HFFc6 (cell line): Measurements from ENCODE around the gene GCSH. TPM values are rescaled to one million over a fixed set of nuclear protein-coding genes. Genes with fewer than 3 reads are reported as not detected.

Source experiments
- DNase-seq: peaks from one replicate; pipeline ENCODE4 v3.0.0-alpha.2; 2018
- H3K27ac Mint-ChIP-seq: 2 replicates; pipeline ENCODE4 v1.8.0; 2020; ENCODE audit warnings: mild to moderate bottlenecking, mixed read lengths
- H3K27me3 Mint-ChIP-seq: 2 replicates; pipeline ENCODE4 v1.8.0; 2021; ENCODE audit warnings: mild to moderate bottlenecking, moderate library complexity, mixed read lengths; ENCODE audit not compliant: insufficient read depth
- H3K36me3 Mint-ChIP-seq: 2 replicates; pipeline ENCODE4 v1.8.0; 2021; ENCODE audit warnings: low read depth, mixed read lengths
- H3K4me1 Mint-ChIP-seq: 2 replicates; pipeline ENCODE4 v1.8.0; 2020; ENCODE audit warnings: low read depth, mixed read lengths
- H3K4me3 Mint-ChIP-seq: 2 replicates; pipeline ENCODE4 v1.8.0; 2020; ENCODE audit warnings: mild to moderate bottlenecking, moderate library complexity, mixed read lengths
- H3K9me3 Mint-ChIP-seq: 2 replicates; pipeline ENCODE4 v1.8.0; 2020; ENCODE audit warnings: mild to moderate bottlenecking, mixed read lengths
- total RNA-seq, 6 experiments: library from RNA; stranded (reverse); fragmentation: NEBNext Ultra II Directional; extraction: Animal tissue kit (Norgen Biotek cat#: 25700); gene quantifications; 2 replicates in 1 of 6; 3 replicates in 5 of 6; pipeline ENCODE4 v1.2.3, GENCODE V29; 2021
- TF ChIP-seq, protein P1 (sequence below): fragments of 200-600 bp; sonication (generic); IDR thresholded peaks from 2 replicates; pipeline ENCODE4 v1.5.0; 2021; ENCODE audit warnings: antibody characterized with exemption, mild to moderate bottlenecking

Gene GCSH
- total RNA-seq, 6 experiments from 2014 or later = 23.6 to 36.1 (median 31.3) TPM

DNA sequence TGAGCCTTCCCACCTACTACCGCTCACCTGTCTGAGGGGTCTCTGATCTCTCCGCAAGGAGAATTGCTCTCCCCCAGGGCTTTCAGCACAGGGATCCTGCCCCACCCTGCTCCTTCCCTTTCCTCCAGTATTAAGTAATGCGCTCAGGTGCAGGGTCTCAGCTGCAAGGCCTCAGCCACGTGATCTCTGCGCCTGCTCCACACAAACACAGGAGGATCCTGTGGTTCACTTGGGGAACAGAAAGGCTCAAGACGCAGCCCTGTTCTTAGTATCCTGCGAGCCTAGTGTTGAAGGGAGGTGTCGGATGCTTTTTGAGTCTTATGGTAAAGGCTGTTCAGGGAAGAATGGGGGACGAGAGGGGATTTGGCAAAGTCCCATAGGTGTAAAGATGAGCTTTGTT lies 41.6 kb upstream of the GCSH start:
- Mint-ChIP-seq H3K9me3 (no peaks in the 10 kb centered on the region), H3K4me1 (peaks cover 15% of the 10 kb centered on the region), H3K27ac (no peak overlapping the region), H3K36me3 (no peaks in the 10 kb centered on the region), H3K4me3 (no peak overlapping the region), H3K27me3 (peaks cover 7% of the 10 kb centered on the region; the same call in 1 of the 2 replicates)
- DNase-seq = no peak
- TF ChIP-seq, protein P1, sequence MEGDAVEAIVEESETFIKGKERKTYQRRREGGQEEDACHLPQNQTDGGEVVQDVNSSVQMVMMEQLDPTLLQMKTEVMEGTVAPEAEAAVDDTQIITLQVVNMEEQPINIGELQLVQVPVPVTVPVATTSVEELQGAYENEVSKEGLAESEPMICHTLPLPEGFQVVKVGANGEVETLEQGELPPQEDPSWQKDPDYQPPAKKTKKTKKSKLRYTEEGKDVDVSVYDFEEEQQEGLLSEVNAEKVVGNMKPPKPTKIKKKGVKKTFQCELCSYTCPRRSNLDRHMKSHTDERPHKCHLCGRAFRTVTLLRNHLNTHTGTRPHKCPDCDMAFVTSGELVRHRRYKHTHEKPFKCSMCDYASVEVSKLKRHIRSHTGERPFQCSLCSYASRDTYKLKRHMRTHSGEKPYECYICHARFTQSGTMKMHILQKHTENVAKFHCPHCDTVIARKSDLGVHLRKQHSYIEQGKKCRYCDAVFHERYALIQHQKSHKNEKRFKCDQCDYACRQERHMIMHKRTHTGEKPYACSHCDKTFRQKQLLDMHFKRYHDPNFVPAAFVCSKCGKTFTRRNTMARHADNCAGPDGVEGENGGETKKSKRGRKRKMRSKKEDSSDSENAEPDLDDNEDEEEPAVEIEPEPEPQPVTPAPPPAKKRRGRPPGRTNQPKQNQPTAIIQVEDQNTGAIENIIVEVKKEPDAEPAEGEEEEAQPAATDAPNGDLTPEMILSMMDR = no peak

DNA sequence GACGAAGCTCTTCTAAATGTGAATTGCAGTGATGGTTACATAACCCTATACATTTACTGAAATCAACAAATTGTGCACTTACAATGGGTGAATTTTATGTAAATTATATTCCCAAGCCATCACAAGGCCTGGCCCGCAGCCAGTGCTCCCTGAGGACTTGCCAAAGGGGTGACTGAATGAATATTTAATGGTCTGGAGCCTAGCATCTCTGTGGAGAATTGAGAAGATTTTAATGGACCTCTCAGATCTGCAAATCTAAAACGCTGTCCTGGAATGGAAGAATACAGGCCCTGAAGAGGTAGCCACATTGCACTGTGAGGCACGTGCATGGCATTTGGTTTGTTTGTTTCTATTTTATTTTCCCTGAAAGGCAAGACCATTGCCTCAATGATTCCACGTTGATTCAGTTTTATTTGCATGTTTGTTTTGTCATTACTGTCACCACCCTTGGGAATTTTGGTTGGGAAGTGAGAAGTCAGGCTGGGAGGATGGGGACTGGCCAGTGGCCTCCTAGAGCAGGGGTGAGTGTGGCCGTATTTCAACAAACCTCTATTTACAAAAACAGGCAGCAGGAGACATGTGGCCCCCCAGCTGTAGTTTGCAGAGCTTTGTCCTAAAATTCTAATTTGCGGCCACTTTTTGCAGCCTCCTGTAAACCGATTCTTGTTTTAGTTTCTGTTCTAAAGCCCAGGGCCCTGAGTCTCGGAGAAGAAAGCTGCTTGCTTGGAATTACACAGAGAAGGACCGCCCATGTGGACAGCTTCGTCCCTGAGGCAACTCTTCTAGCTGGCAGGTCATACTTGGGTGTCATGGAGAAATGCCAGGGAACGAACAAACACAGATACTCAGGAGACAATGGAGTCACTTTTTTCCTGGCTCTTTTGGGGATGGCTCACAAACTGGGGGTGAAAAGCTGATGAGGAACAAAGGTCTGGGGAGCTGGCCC lies 40.5 kb upstream of the GCSH start:
- peak; percentile 56 for DNase-seq
- TF ChIP-seq, protein P1 = no peak
- no peaks in the 10 kb centered on the region for H3K9me3 Mint-ChIP-seq
- peak overlapping the region; percentile 46 for H3K27ac Mint-ChIP-seq
- peaks cover 15% of the 10 kb centered on the region for H3K4me1 Mint-ChIP-seq
- no peaks in the 10 kb centered on the region for H3K36me3 Mint-ChIP-seq
- H3K4me3 Mint-ChIP-seq = peak overlapping the region; percentile 70
- H3K27me3 Mint-ChIP-seq = peaks cover 6% of the 10 kb centered on the region; the same call in 1 of the 2 replicates

DNA sequence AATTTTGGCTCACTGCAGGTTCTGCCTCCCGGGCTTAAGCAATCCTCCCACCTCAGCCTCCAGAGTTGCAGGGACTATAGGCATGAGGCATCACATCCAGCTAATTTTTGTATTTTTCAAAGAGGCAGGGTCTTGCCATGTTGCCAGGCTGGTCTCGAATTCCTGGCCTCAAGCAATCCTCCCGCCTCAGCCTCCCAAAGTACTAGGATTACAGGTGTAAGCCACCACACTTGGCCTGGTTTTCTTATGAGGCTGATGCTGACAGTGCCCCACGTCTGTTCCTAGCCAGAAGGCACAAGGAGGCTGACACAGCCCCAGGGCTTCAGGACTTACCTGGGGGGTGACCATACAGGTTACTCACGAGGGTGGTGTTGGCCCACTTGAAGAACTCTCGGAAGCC lies 33.9 kb upstream of the GCSH start:
- TF ChIP-seq, protein P1 = no peak
- H3K27me3 Mint-ChIP-seq = peaks cover 6% of the 10 kb centered on the region
- no peak overlapping the region for H3K4me3 Mint-ChIP-seq
- DNase-seq = no peak
- H3K36me3 Mint-ChIP-seq = no peaks in the 10 kb centered on the region
- no peak overlapping the region for H3K27ac Mint-ChIP-seq
- no peaks in the 10 kb centered on the region for H3K9me3 Mint-ChIP-seq
- H3K4me1 Mint-ChIP-seq = peaks cover 29% of the 10 kb centered on the region

DNA sequence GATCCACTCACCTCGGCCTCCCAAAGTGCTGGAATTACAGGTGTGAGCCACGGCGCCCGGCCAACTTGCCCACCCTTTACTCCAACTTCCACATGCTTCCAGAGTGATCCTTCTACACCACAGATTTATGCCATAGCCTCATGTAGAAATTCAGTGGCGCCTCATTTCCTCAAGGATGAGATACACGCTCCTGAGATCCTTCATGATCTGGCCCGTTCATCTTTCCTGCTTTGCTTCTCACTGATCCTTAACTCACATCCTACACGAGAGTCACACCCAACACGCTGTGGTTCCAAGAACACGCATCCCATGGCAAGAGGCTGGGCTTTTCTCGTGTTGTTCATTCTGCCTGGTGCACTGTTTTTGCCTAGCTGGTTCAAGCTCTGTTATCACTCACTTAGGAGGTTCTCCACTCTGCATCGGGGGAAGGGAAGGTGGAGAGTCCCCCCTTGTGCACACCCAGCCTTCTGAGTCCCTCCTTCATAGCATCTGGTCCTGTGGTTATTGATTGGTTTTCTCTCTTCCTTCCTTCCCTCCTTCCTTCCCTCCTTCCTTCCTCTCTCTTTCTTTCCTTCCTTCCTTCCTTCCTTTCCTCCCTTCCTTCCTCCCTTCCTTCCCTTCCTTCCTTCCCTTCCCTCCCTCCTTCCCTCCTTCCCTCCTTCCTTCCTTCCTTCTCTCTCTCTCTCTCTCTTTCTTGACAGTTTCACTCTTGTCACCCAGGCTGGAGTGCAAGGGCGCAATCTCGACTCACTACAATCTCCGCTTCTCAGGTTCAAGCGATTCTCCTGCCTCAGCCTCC lies 32.7 kb upstream of the GCSH start:
- Mint-ChIP-seq H3K27me3 (peaks cover 6% of the 10 kb centered on the region), H3K36me3 (no peaks in the 10 kb centered on the region), H3K4me1 (peaks cover 29% of the 10 kb centered on the region), H3K27ac (no peak overlapping the region), H3K4me3 (no peak overlapping the region), H3K9me3 (no peaks in the 10 kb centered on the region)
- DNase-seq = no peak
- TF ChIP-seq, protein P1 = no peak

DNA sequence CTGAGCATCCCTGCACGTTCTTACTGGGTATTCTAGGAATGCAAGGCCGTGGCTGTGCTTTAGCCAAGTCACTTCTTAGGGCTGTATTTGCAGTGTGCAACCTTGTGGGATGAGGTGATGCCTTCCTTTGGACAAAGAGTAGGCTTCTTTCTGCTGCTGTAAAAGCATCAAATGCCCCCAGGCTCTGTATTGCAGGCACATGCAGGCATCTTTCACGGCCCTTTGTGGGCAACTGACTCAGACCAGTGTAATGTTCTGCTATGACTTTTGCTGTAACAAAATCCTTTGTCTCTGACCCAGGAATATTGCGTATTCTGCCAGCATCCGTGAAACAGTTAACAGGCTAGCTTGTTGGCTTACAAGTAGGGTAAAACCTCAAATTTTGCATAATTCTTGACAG lies 30.9 kb upstream of the GCSH start:
- H3K4me1 Mint-ChIP-seq = peaks cover 29% of the 10 kb centered on the region
- H3K27ac Mint-ChIP-seq = peak overlapping the region; percentile 67; the same call in 1 of the 2 replicates
- DNase-seq = peak; percentile 99
- H3K9me3 Mint-ChIP-seq = no peaks in the 10 kb centered on the region
- peaks cover 2% of the 10 kb centered on the region for H3K27me3 Mint-ChIP-seq
- H3K4me3 Mint-ChIP-seq = no peak overlapping the region
- no peaks in the 10 kb centered on the region for H3K36me3 Mint-ChIP-seq
- TF ChIP-seq, protein P1 = no peak
